HS-5 (cell line): Measurements from ENCODE around the gene PAX9.

Experiments
- DNase-seq: peaks from one replicate; pipeline ENCODE4 v3.0.0-alpha.2; 2012; ENCODE audit warnings: low read depth

Gene PAX9

GRCh38 chr14:36661506-36662257, at the start of gene PAX9:
Gene PAX9, plus strand, starts transcription at chr14:36661860. Its CDS starts 230 bp downstream, at chr14:36662090.
- peak; percentile 38 for DNase-seq

- DNase-seq, result no peak
Measured at GRCh38 chr14:36617824-36618223, 43.8 kb upstream of the PAX9 start.

- no peak for DNase-seq
Measured at GRCh38 chr14:36618641-36619040, 43.0 kb upstream of the PAX9 start.

GRCh38 chr14:36619131-36619530, 42.5 kb upstream of the PAX9 start:
- DNase-seq, result no peak

- DNase-seq, result peak; percentile 39
Measured at GRCh38 chr14:36619853-36620252, 41.8 kb upstream of the PAX9 start.

GRCh38 chr14:36625014-36625413, 36.6 kb upstream of the PAX9 start:
- DNase-seq, result no peak

- no peak for DNase-seq
Measured at GRCh38 chr14:36625436-36625835, 36.2 kb upstream of the PAX9 start.

GRCh38 chr14:36626151-36626550, 35.5 kb upstream of the PAX9 start:
- DNase-seq, result no peak

GRCh38 chr14:36627981-36628380, 33.7 kb upstream of the PAX9 start:
- no peak for DNase-seq

- DNase-seq, result no peak
Measured at GRCh38 chr14:36633580-36633979, 28.1 kb upstream of the PAX9 start.

- DNase-seq, result no peak
Measured at GRCh38 chr14:36646664-36647416, 14.8 kb upstream of the PAX9 start.

GRCh38 chr14:36647417-36647823, 14.2 kb upstream of the PAX9 start:
- DNase-seq, result no peak

- DNase-seq, result peak; percentile 24
Measured at GRCh38 chr14:36647824-36648753, 13.6 kb upstream of the PAX9 start.

GRCh38 chr14:36649872-36650650, 11.6 kb upstream of the PAX9 start:
- DNase-seq, result no peak

GRCh38 chr14:36652542-36653201, 9.0 kb upstream of the PAX9 start:
- DNase-seq, result peak; percentile 30

GRCh38 chr14:36653413-36653812, 8.2 kb upstream of the PAX9 start:
- DNase-seq, result no peak

GRCh38 chr14:36653962-36654793, 7.5 kb upstream of the PAX9 start:
- DNase-seq, result no peak

GRCh38 chr14:36654794-36655381, 6.8 kb upstream of the PAX9 start:
- DNase-seq, result no peak

GRCh38 chr14:36655571-36655962, 6.1 kb upstream of the PAX9 start:
- DNase-seq, result no peak
